Spleen (tissue), 11 donors: ENCODE data around the gene SMOC2. TPM values are rescaled to one million over a fixed set of nuclear protein-coding genes. Genes with fewer than 3 reads are reported as not detected.
A peak's percentile ranks its signal among the peaks of the same experiment; 100 is the strongest.

ENCODE experiments used
- DNase-seq: peaks from one replicate; pipeline ENCODE4 v3.0.0-alpha.2; 2020
- H3K27ac ChIP-seq, 8 donors: fragments of 200-600 bp; sonication (generic) in 7 of 8; 1 replicate in 4 of 8; 2 replicates in 4 of 8; pipeline versions ENCODE4 v1.5.0 to v1.8.0; 2016 to 2021; ENCODE audit warnings: inconsistent platforms in 4 of 8, mild to moderate bottlenecking in 4 of 8, moderate library complexity in 1 of 8
- H3K27me3 ChIP-seq, 7 donors: fragments of 200-600 bp; sonication (generic) in 6 of 7; replicated peaks in 1 of 7; 1 replicate in 4 of 7; 2 replicates in 3 of 7; pipeline versions ENCODE4 v1.5.0 to v1.8.0; 2016 to 2021; ENCODE audit warnings: inconsistent platforms in 3 of 7, mild to moderate bottlenecking in 1 of 7
- H3K36me3 ChIP-seq, 6 donors: fragments of 200-600 bp; sonication (generic) in 5 of 6; 1 replicate in 4 of 6; 2 replicates in 2 of 6; pipeline versions ENCODE4 v1.5.0 to v1.8.0; 2016 to 2021; ENCODE audit warnings: inconsistent platforms in 2 of 6
- H3K4me1 ChIP-seq, 6 donors: fragments of 200-600 bp; sonication (generic) in 5 of 6; 1 replicate in 3 of 6; 2 replicates in 3 of 6; pipeline versions ENCODE4 v1.5.0 to v1.8.0; 2016 to 2021; ENCODE audit warnings: inconsistent platforms in 3 of 6
- H3K4me3 ChIP-seq, 8 donors: fragments of 200-600 bp; sonication (generic) in 7 of 8; 1 replicate in 4 of 8; 2 replicates in 4 of 8; pipeline versions ENCODE4 v1.5.0 to v1.8.0; 2016 to 2021; ENCODE audit warnings: inconsistent platforms in 4 of 8, mild to moderate bottlenecking in 4 of 8, moderate library complexity in 2 of 8
- H3K9me3 ChIP-seq, 8 donors: fragments of 200-600 bp; sonication (generic) in 7 of 8; 1 replicate in 4 of 8; 2 replicates in 4 of 8; pipeline versions ENCODE4 v1.5.0 to v1.8.0; 2016 to 2021; ENCODE audit warnings: inconsistent platforms in 4 of 8
- POLR2A ChIP-seq, 3 donors: fragments of 450-650 bp; IDR thresholded peaks; one replicate each; pipeline ENCODE4 v1.5.1; 2017; ENCODE audit warnings: antibody characterized with exemption in 3 of 3, mild to moderate bottlenecking in 1 of 3
- POLR2AphosphoS5 ChIP-seq, 3 donors: sonication (generic); formaldehyde crosslinking; IDR thresholded peaks; one replicate each; pipeline ENCODE4 v1.5.1; 2017; ENCODE audit warnings: antibody characterized with exemption in 3 of 3
- WGBS, 5 donors: extraction: QIAGEN DNeasy Blood & Tissue Kit in 3 of 5; methylation state at CpG; one replicate each; pipeline versions ENCODE4 v1.1.5 to v1.1.7; 2013 to 2018; 5-methylcytosine and 5-hydroxymethylcytosine counted together
- intact Hi-C: fragments of 100-400 bp; cut with DNase I; formaldehyde crosslinking; loops from one replicate; pipeline ENCODE4 v1.15.0; 2023; ENCODE audit warnings: low total_unique reads
- polyA plus RNA-seq, 3 donors: library from polyadenylated mRNA; stranded (reverse); fragments of 200-250 nt; gene quantifications; one replicate each; pipeline ENCODE4 v1.2.1, GENCODE V29; 2013
- total RNA-seq, 7 donors: library from RNA; depleted of rRNA in 3 of 7; stranded (reverse); fragments of >200 nt in 3 of 7; fragmentation: NEBNext Ultra II Directional in 4 of 7; extraction: Animal tissue kit (Norgen Biotek cat#: 25700) in 4 of 7; gene quantifications; one replicate each; pipeline versions ENCODE4 v1.1.0 to v1.2.1, GENCODE V29; 2016 to 2021
- TF ChIP-seq, protein P1 (sequence below), 11 experiments: fragments of 200-600 bp in 7 of 11; fragments of 450-650 bp in 4 of 11; sonication (generic) in 4 of 11; IDR thresholded peaks in 8 of 11; conservative IDR thresholded peaks in 3 of 11; 1 replicate in 7 of 11; 2 replicates in 4 of 11; pipeline versions ENCODE4 v1.4.0 to v1.8.0; 2016 to 2021; ENCODE audit warnings: antibody characterized with exemption in 11 of 11, inconsistent platforms in 4 of 11, mild to moderate bottlenecking in 1 of 11
- donor health status: healthy with polysubstance abuse.
- donor health status: DM: no; HTN: no; CAD: no; lungs with moderate emphysema.
- donor health status: DM: no; HTN: no; CAD: no.
- donor health status: Bipolar disorder and iron deficiency.
- donor health status: healthy.
- donor health status: DM: no; HTN: no; CAD: no.
- donor health status: DM: yes; HTN: yes; CAD: no.

Gene SMOC2
- total and polyA plus RNA-seq, 10 donors, result 0.94 to 7.6 (median 1.8) TPM

DNA sequence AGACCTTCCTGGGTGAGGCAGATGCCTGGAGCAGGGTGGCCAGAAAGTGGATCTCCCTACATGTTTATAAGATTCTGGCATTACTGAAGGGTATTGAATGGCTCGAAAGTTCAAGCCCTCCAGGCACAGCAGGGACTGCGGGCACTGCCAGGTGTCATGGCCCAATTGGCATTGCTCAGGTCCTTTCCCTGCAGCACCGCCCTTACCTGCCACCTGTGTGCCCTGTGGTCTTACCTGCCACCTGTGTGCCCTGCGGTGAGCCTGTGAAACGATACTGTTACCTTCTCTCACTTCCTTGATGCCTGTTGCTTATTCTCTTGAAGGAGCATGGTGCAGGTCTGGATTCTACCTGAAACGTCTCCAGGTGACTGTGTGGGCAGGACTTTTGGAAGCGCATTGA lies 32.2 kb downstream of the SMOC2 start:
- Histone ChIP-seq H3K4me1 (no peaks in the 10 kb centered on the region), H3K4me3 (no peak overlapping the region), H3K27me3 (peaks cover 0 to 35% (median 0%) of the 10 kb centered on the region in 7 donors), H3K36me3 (no peaks in the 10 kb centered on the region), H3K27ac (no peak overlapping the region), H3K9me3 (peaks cover 0 to 9% (median 0%) of the 10 kb centered on the region in 8 donors)
- intact Hi-C loops, result no loop called here
- peak; percentile 51 for DNase-seq
- TF ChIP-seq, protein P1, sequence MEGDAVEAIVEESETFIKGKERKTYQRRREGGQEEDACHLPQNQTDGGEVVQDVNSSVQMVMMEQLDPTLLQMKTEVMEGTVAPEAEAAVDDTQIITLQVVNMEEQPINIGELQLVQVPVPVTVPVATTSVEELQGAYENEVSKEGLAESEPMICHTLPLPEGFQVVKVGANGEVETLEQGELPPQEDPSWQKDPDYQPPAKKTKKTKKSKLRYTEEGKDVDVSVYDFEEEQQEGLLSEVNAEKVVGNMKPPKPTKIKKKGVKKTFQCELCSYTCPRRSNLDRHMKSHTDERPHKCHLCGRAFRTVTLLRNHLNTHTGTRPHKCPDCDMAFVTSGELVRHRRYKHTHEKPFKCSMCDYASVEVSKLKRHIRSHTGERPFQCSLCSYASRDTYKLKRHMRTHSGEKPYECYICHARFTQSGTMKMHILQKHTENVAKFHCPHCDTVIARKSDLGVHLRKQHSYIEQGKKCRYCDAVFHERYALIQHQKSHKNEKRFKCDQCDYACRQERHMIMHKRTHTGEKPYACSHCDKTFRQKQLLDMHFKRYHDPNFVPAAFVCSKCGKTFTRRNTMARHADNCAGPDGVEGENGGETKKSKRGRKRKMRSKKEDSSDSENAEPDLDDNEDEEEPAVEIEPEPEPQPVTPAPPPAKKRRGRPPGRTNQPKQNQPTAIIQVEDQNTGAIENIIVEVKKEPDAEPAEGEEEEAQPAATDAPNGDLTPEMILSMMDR (IDR thresholded peaks at IDR 0.05 in 8 of 11, conservative IDR thresholded peaks at IDR 0.05 in 3 of 11), result no peak
- TF ChIP-seq POLR2AphosphoS5 (IDR thresholded peaks at IDR 0.05) (no peak), POLR2A (IDR thresholded peaks at IDR 0.05) (no peak)
- 81 to 89% (median 86%) methylated on average over 7 of the region's 7 CpGs for WGBS, 5 donors

DNA sequence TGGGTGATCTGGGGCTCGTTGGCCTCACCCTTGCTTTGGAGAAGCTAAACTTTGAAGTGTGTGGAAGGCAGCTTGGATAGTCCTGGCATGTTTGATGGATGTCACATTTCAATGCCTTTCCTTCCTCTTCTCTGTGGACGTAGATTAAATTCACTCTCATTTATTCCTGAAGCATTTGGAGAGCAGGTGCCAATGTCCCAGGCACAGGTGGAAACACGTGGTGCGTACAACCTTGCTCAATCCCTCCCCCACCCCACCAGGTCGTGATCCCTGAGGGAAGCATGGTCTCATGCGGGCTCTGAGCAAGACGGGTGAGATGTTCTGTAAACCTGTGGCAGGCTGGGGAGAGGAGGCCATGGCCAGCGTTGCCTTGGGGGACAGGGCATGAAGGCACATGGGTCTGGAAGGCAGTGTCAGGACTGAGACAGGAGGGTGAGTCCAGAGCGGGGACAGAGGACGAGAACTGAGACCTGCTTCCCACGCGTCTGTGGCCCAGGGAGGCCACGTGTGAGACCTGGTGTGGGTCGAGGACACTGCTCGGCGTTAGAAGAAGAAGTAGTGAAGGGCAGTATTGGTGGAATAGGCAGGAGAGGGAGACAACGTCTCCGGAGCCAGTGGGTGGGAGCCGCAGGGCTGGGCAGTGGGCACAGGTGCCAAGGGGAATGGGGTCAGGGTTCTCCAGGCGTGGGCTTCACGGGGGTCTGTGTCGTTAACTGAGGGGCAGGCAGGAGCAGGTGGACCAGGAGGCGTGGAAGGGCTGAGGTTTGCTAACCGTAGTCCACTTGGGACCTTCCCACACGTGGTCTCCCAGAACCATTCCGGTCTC lies 34.4 kb downstream of the SMOC2 start:
- Histone ChIP-seq H3K4me1 (no peaks in the 10 kb centered on the region), H3K36me3 (no peaks in the 10 kb centered on the region), H3K9me3 (peaks cover 0 to 27% (median 12%) of the 10 kb centered on the region in 8 donors), H3K27ac (no peak overlapping the region), H3K4me3 (no peak overlapping the region), H3K27me3 (peaks cover 0 to 26% (median 0%) of the 10 kb centered on the region in 7 donors)
- peak; percentile 62 for DNase-seq
- no peak for TF ChIP-seq POLR2AphosphoS5 (IDR thresholded peaks at IDR 0.05)
- TF ChIP-seq, protein P1 (IDR thresholded peaks at IDR 0.05 in 8 of 11, conservative IDR thresholded peaks at IDR 0.05 in 3 of 11), result no peak
- no peak for TF ChIP-seq POLR2A (IDR thresholded peaks at IDR 0.05)
- intact Hi-C loops, result no loop called here
- 80 to 85% (median 82%) methylated on average over 25 to 26 of the region's 26 CpGs for whole genome bisulfite sequencing, 5 donors

DNA sequence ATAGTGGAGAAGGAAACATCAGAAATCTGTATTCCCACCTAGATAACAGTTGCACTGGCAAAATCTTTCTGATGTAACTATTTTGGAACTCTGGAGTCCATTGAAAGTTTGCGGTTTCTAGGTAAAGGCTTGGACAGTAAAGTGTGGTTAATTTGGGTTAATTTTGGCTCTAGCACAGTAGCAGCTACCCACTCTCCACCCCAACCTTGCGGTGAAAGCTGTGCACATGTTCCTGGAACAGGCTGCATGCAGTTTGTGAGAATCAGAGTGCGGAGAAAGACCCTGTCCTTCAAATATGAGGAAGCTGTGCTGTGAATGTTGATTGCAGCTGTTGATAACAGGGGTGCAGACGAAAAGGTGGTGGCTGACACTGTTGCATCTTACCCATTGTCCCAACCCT lies 38.4 kb downstream of the SMOC2 start:
- Histone ChIP-seq H3K9me3 (peaks cover 0 to 28% (median 17%) of the 10 kb centered on the region in 8 donors), H3K27ac (no peak overlapping the region), H3K27me3 (peaks cover 0 to 12% (median 0%) of the 10 kb centered on the region in 7 donors), H3K4me1 (no peaks in the 10 kb centered on the region), H3K36me3 (no peaks in the 10 kb centered on the region), H3K4me3 (no peak overlapping the region)
- WGBS, 5 donors, result 79 to 95% (median 80%) methylated on average over 4 of the region's 4 CpGs
- DNase-seq, result no peak
- TF ChIP-seq POLR2A (IDR thresholded peaks at IDR 0.05), result no peak
- TF ChIP-seq, protein P1 (IDR thresholded peaks at IDR 0.05 in 8 of 11, conservative IDR thresholded peaks at IDR 0.05 in 3 of 11), result no peak
- no peak for TF ChIP-seq POLR2AphosphoS5 (IDR thresholded peaks at IDR 0.05)
- intact Hi-C loops, result no loop called here

DNA sequence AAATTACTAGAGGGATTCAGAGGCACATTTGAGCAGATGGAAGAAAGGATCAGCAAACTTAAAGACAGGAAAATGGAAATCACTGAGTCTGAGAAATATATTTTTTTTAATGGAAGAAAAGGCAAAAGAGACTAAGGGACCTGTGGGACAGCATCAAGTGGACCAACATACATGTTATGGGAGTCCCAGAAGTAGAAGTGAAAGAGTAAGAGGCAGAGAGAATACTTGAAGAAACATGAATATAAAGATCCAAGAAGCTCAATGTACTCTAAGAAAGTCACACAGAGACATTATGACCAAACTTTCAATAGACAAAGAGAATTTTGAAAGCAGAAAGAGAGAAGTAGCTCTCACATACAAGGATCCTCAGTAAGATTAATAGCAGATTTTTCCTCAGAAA lies 39.5 kb downstream of the SMOC2 start:
- Histone ChIP-seq H3K36me3 (no peaks in the 10 kb centered on the region), H3K4me3 (no peak overlapping the region), H3K27ac (no peak overlapping the region), H3K27me3 (peaks cover 0 to 5% (median 0%) of the 10 kb centered on the region in 7 donors), H3K4me1 (no peaks in the 10 kb centered on the region), H3K9me3 (peaks cover 0 to 28% (median 17%) of the 10 kb centered on the region in 8 donors)
- no peak for DNase-seq
- intact Hi-C loops, result no loop called here
- TF ChIP-seq POLR2AphosphoS5 (IDR thresholded peaks at IDR 0.05) (no peak), POLR2A (IDR thresholded peaks at IDR 0.05) (no peak)
- TF ChIP-seq, protein P1 (IDR thresholded peaks at IDR 0.05 in 8 of 11, conservative IDR thresholded peaks at IDR 0.05 in 3 of 11), result no peak
